Epithelial cell of alveolus of lung (primary cell): ENCODE measurements around the gene ABI2. TPM values are rescaled to one million over a fixed set of nuclear protein-coding genes. Genes with fewer than 3 reads are reported as not detected.

ENCODE experiments used
- total RNA-seq: library from RNA; depleted of rRNA; stranded (reverse); fragments of >200 nt; gene quantifications from 2 replicates; pipeline ENCODE4 v1.2.1, GENCODE V29; 2015

Gene ABI2
- total RNA-seq: 40.0 and 54.1 TPM in 2 replicates

GRCh38 chr2:203327901-203328759 lies at the start of gene ABI2:
Gene ABI2 (plus strand): TSS chr2:203328394. CDS start chr2:203328515, 121 bp downstream.

Other genes with a start within 250 kb of the ABI2 start
- gene CYP20A1, start 89.4 kb upstream of the ABI2 start, total RNA-seq: 17.7 and 18.6 TPM in 2 replicates
- gene RAPH1, start 206.9 kb downstream of the ABI2 start, total RNA-seq: 12.9 and 22.1 TPM in 2 replicates